A549 treated with dexamethasone at 1 μM for 4 hours (cell line): ENCODE results near the gene FHOD3. TPM values are rescaled to one million over a fixed set of nuclear protein-coding genes. Genes with fewer than 3 reads are reported as not detected.

Source experiments
- total RNA-seq: library from RNA; stranded (reverse); fragments of 200-300 nt; extraction: Qiagen RNA extraction; gene quantifications from 5 replicates; pipeline ENCODE4 v1.2.3, GENCODE V29; 2022

Gene FHOD3
- total RNA-seq: 2.5 to 3.3 TPM (median 2.6 TPM) in 5 replicates

GRCh38 chr18:36297417-36298125 lies at the start of gene FHOD3:
Gene FHOD3, plus strand, starts transcription at chr18:36297713. Its CDS starts 123 bp downstream, at chr18:36297836.

GRCh38 chr18:36828630-36829361 lies 531.3 kb downstream of the FHOD3 start, which contains the start of the genes KIAA1328 and TPGS2:
Gene KIAA1328, plus strand, starts transcription at chr18:36829127. Its CDS starts 12 bp downstream, at chr18:36829139.
Gene TPGS2, minus strand, starts transcription at chr18:36829002. Its CDS starts 235 bp downstream, at chr18:36828767.

Other genes with a start within 250 kb of the FHOD3 start
- 15.6 to 25.2 TPM (median 22.3 TPM) in 5 replicates for gene RPRD1A, start 230.2 kb upstream of the FHOD3 start, total RNA-seq
- gene SLC39A6, start 168.4 kb upstream of the FHOD3 start, total RNA-seq: 38.9 to 54.0 TPM (median 52.4 TPM) in 5 replicates
- 29.2 to 38.2 TPM (median 32.1 TPM) in 5 replicates for gene ELP2, start 167.8 kb upstream of the FHOD3 start, total RNA-seq
- 2.7 to 4.9 TPM (median 3.6 TPM) in 5 replicates for gene MOCOS, start 110.2 kb upstream of the FHOD3 start, total RNA-seq